ENCODE measurements around the gene PPP4R3B.

PPP4R3B gene

GRCh38 chr2:55530539-55531081 lies 86.8 kb downstream of the PPP4R3B start:
- no peak for DNase-seq (ENCODE audit: low read depth, low spot score)
- in situ Hi-C loops (cut with HindIII; ENCODE audit: low sequenced_read_pairs) = no loop called here

DNA sequence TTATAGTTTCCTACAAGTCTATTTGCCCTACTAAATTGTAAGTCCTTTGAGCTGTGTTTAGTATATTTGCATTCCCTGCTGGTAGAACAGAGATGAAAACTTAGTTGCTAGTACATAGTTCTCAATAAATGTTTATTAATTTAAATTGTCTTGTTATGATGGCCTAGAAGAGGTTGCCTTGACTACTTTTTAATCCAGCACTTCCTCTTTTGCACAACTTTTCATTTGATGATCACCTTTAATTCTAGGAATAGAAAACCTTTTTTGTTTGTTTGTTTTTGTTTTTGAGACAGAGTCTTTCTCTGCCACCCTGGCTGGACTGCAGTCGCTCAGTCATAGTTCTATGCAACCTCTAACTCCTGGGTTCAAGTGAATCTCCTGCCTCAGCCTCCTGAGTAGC lies 91.2 kb downstream of the PPP4R3B start:
- no peak for TF ChIP-seq CTCF (IDR thresholded peaks at IDR 0.05; ENCODE audit: low read depth, low read length)
- in situ Hi-C loops (cut with HindIII; ENCODE audit: low sequenced_read_pairs) = no loop called here
- H3K4me3 ChIP-seq (ENCODE audit: low read depth, low read length) = no peak overlapping the region
- no peak for DNase-seq (ENCODE audit: low read depth, low spot score)

More at GRCh38 chr2:55530539-55531081, 86.8 kb downstream of the PPP4R3B start:
- H3K4me3 ChIP-seq (ENCODE audit: low read depth, low read length) = no peak overlapping the region
- TF ChIP-seq CTCF (IDR thresholded peaks at IDR 0.05; ENCODE audit: low read depth, low read length) = no peak

GRCh38 chr2:55524884-55525437 lies 92.5 kb downstream of the PPP4R3B start:
- no peak for TF ChIP-seq CTCF (IDR thresholded peaks at IDR 0.05; ENCODE audit: low read depth, low read length)
- H3K4me3 ChIP-seq (ENCODE audit: low read depth, low read length) = no peak overlapping the region
- DNase-seq (ENCODE audit: low read depth, low spot score) = no peak
- in situ Hi-C loops (cut with HindIII; ENCODE audit: low sequenced_read_pairs) = no loop called here

GRCh38 chr2:55519938-55520885 lies 97.2 kb downstream of the PPP4R3B start:
- in situ Hi-C loops (cut with HindIII; ENCODE audit: low sequenced_read_pairs) = no loop called here
- no peak for TF ChIP-seq CTCF (IDR thresholded peaks at IDR 0.05; ENCODE audit: low read depth, low read length)
- DNase-seq (ENCODE audit: low read depth, low spot score) = peak; percentile 33
- peak overlapping the region; percentile 93 for H3K4me3 ChIP-seq (ENCODE audit: low read depth, low read length)

DNA sequence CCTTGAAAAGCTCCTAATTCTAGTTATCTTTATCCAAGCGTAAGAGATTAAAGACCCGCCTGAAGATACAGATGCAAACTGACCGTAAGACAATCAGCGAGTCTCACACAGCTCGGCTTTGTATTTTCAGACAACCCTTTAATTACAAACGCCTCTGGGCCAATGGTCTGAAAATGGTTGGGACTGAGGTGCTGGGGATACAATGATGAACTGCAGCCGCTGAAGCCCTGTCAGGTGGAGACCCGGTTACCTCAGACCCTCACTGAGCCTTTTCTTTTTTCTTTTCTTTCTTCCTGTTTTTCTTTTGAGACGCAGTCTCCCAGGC lies 98.6 kb downstream of the PPP4R3B start:
- no peak for TF ChIP-seq CTCF (IDR thresholded peaks at IDR 0.05; ENCODE audit: low read depth, low read length)
- H3K4me3 ChIP-seq (ENCODE audit: low read depth, low read length) = peak overlapping the region; percentile 93
- DNase-seq (ENCODE audit: low read depth, low spot score) = peak; percentile 7
- in situ Hi-C loops (cut with HindIII; ENCODE audit: low sequenced_read_pairs) = no loop called here

GRCh38 chr2:55511508-55512124 lies 105.8 kb downstream of the PPP4R3B start:
- in situ Hi-C loops (cut with HindIII; ENCODE audit: low sequenced_read_pairs) = no loop called here
- TF ChIP-seq CTCF (IDR thresholded peaks at IDR 0.05; ENCODE audit: low read depth, low read length) = peak; percentile 66
- DNase-seq (ENCODE audit: low read depth, low spot score) = peak; percentile 53
- H3K4me3 ChIP-seq (ENCODE audit: low read depth, low read length) = no peak overlapping the region

Data from astrocyte of the spinal cord (primary cell).